GM19238 (cell line): ENCODE results near the gene FRAS1.

Experiments used
- DNase-seq: peaks from one replicate; pipeline ENCODE4 v3.0.0; 2011; ENCODE audit warnings: low spot score; ENCODE audit not compliant: insufficient read length

Gene FRAS1

GRCh38 chr4:78360466-78360865, 303.3 kb downstream of the FRAS1 start:
- DNase-seq: no peak

DNA sequence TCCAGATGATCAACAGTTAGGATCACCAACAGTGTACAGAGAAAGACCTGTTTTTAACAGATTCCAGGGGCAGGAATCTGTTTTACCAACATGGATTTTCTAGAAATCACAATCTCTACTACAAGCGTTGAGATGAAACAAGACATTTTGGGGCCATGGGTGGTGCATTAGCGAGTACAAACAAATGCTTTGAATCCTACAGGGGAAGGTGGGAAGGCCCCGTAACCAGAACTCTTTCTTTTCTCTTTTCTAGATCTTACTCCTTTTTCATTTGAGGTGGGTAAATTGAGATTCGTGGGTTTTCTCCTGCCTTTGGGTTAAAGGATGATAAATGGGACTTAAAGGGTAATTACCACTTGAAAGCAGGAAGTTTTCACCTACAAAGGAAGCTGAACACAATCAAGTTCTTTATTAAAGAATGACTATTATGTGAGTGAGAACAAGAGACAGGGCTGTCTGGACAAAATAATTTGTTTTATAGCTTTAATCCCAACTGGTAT, 304.5 kb downstream of the FRAS1 start:
- no peak for DNase-seq

DNA sequence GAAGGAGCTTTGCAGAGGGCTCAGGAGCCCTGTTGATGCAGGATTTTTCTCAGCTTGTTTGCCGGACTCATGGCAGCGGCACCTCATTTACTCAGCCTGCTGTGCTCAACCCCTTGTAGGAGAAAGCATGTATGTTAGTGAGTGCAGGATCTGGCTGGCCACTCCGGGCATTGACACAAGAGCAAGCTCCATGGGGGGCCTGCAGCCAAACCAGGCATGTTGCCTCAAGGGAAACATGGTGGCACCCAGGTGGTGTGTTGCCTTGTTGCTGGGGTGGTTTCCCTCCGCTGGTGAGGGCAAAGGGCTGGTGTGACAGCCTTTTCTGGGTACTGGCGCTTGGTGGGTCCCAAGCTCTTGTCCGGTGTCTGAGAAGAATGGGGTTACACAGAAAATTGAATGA, 305.2 kb downstream of the FRAS1 start:
- no peak for DNase-seq

GRCh38 chr4:78363031-78363570, 306.0 kb downstream of the FRAS1 start:
- DNase-seq: no peak

GRCh38 chr4:78369679-78370078, 312.6 kb downstream of the FRAS1 start:
- DNase-seq: no peak

- no peak for DNase-seq
Observed at GRCh38 chr4:78370631-78371372, 313.7 kb downstream of the FRAS1 start.

DNA sequence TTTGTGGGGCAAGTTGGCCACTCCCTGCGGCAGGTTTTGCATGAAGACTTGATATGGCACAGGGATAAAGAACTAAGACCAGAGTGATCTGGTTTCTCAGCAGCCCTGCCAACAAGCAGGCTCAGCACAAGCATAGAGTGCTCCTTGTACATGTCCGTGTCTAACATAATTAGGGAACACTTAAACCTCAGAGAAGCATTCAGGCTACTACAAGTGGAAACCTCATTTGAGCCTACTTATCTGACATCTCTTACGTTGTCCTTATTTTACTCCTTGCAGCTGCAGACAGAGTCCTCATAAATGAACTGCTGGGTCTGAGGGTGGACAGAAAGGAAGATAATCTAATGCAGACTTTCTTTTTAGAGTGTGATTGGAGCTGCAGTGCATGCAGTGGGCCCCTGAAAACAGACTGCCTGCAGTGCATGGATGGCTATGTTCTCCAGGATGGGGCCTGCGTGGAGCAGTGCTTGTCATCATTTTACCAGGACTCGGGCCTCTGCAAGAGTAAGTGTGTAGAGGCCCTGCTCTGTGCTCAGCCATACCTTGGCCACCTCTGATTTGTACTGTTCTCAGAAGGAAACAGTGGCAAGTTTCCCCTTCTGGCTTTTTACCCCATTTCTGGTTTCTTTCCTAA, 315.3 kb downstream of the FRAS1 start:
- no peak for DNase-seq

GRCh38 chr4:78377555-78377954, 320.4 kb downstream of the FRAS1 start:
- no peak for DNase-seq

- DNase-seq: no peak
Observed at GRCh38 chr4:78379040-78379439, 321.9 kb downstream of the FRAS1 start.

GRCh38 chr4:78379991-78380729, 323.0 kb downstream of the FRAS1 start:
- DNase-seq: no peak

- DNase-seq: no peak
Observed at GRCh38 chr4:78386679-78387078, 329.6 kb downstream of the FRAS1 start.

DNA sequence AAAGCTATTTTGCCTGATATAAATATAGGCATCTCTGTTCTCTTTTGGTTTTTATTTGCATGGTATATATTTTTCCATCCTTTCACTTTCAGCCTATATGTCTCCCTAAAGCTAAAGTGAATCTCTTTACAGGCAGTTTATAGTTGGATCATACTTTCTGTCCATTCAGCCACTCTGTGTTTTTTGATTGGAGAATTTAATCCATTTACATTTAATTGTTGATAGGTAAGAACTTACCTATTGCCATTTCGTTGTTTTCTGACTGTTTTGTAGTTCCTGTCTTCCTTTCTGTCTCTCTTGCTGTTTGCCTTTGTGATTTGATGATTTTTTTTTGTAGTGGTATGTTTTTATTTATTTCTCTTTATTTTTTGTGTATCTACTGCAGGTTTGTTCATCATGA, 338.5 kb downstream of the FRAS1 start:
- DNase-seq: no peak

DNA sequence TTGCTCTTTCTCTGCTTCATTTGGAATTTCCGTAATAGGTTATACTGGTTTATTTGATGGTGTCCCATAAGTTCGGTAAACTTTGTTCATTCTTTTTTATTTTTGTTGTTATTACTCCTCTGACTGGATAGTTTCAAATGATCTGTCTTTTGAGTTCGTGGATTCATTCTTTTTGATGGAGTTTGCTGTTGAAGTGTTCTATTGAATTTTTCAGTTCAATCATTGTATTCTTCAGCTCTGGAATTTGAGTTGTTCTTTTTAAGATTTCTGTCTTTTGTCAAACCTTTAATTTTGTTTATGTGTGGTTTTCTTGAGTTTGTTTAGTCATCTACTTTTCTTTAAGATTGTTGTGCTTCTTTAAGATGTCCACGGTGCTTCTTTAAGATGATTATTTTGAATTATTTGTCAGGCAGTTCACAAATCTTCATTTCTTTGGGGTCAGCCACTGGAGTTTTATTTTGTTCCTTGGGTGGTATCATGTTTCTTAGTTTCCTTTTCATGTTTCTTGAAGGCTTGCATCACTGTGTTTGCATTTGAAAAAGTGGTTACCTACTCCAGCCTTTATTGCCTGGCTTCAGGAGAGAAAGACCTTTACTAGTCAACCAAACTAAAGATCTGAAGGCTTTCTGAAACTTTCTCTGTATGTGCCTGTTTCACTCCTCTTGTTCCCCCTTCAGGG, 339.6 kb downstream of the FRAS1 start:
- no peak for DNase-seq

DNA sequence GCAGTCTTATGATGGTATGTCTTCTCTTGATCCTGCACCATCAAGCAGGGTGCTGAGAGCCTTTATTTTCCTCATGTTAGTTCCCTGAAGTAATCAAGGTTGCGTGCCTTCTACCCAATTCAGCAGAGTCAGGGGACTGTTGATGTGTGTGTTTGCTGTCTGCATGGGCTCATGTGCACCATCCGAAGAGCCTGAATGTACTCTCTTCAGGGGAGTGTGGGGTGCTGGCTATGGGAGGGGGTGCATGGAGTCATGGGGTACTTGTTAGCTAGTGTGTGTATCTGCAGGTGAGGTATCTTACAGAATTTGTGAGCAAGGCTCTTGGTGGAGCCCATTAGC, 340.1 kb downstream of the FRAS1 start:
- no peak for DNase-seq

DNA sequence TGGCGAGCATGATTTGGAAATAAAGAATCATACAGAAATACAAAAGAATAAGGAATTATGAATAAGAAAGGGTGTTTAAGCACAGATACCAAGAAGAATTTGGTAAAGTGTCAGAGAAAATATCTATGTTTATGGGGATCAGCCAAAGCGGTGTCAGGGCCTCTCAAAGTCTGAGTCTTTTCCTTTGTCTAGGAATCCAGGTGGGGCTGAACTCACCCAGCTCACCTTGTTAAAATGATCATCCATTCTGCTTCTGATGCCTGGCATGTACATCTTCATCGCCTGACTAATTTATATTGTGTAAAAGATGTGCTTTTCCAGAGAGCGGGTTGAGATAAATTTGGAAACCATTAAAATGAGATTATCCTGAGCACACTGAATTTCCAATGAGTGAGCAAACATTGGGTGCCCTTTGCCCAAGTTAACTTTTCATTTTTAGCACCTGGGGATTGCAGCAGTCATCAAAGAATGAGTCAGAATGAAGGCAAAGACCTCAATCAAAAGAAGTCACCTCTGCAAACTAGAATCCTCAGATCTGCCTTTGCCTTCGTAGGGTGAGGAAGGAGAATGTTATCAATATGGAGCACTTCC, 352.6 kb downstream of the FRAS1 start:
- no peak for DNase-seq

GRCh38 chr4:78410225-78410624, 353.1 kb downstream of the FRAS1 start:
- no peak for DNase-seq

- DNase-seq: no peak
Observed at GRCh38 chr4:78410676-78411075, 353.6 kb downstream of the FRAS1 start.

- no peak for DNase-seq
Observed at GRCh38 chr4:78414116-78414515, 357.0 kb downstream of the FRAS1 start.

- no peak for DNase-seq
Observed at GRCh38 chr4:78417603-78418002, 360.5 kb downstream of the FRAS1 start.

DNA sequence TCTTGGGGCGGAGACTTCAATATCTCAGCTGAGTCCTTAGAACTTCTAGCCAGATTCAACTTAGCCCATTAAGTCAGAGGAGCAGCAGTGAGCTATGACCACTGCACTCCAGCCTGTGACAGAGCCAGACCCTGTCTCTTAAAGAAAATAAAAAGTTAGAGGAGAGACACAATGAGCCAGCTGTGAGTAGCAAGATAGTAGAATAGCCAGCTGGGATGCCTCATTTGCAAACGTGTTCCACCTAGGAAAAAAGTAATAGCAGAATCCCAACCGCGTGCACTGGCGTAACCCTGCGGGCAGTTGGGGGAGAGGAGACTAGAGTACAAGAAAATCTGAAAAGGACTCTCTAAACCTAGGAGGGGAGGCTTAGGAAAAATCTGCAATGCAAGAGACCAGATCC, 361.3 kb downstream of the FRAS1 start:
- DNase-seq: no peak

DNA sequence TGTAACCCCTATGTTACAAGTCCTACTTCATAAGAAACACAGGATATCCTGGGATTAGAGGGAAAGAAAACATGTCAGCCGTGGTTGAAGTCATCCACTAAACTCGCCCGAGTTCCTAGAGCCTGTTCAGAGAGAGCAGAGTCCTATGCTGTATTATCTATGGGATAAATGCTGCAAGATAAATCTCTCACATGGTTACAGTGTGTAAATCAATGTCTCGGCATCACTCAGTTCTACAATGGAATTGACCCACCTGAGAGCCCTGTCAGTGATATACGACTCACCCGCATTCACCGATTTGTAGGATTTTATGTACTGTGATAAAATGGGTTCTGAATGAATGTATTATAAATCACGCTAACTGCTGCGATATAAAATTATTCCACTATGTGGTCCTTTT, 366.7 kb downstream of the FRAS1 start:
- DNase-seq: no peak
